Measurements from ENCODE around the gene FABP3. TPM values are rescaled to one million over a fixed set of nuclear protein-coding genes. Genes with fewer than 3 reads are reported as not detected.

FABP3 gene
- total RNA-seq (2022; extraction: Qiagen RNA extraction; ENCODE audit: low read depth): not detected in 5 replicates

DNA sequence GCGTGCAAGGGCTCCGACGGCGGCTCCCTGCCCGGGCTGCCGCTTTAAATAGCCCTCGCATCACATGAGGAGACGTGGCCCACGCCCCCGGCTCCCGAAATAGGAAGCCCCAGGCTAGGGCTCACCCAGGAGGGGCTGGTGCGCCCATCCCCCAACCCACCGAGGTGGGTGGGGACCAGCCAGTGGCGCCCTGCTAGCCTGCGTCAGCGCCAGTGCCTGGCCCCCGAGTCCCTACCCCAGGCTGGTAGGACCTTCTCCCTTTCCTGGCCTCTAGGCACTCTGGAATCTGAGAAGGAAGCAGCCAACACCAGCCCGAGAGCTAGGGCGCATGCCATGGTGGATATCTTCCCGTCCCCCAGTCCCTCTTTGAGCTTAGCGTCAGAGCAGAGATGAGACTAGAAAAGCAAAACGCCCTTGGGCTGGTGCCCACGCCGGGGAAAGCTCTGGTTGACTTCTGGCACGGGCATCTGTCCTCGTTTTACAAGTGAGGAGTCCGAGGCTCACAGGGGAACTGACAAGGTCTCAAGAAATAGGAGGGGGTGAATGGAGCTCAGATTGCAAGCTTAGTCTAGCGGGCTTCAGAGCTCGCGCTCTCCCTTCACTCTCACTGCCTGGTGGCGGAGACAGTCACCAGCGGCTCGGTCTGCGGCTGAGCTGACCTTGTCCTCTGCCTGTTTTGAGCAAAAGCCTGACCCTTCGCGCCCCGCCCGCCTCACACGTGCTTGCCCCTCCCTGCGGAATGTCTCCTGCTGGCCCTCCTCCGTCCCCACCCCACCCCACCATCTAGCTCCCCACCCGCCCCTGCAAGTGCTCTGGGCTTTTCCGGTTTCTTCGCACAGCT lies at the start of gene FABP3:
TSS of gene FABP3 (minus strand) at position 21 of the 841 bp plus-strand sequence. CDS start 62 bp downstream, outside the sequence.

DNA sequence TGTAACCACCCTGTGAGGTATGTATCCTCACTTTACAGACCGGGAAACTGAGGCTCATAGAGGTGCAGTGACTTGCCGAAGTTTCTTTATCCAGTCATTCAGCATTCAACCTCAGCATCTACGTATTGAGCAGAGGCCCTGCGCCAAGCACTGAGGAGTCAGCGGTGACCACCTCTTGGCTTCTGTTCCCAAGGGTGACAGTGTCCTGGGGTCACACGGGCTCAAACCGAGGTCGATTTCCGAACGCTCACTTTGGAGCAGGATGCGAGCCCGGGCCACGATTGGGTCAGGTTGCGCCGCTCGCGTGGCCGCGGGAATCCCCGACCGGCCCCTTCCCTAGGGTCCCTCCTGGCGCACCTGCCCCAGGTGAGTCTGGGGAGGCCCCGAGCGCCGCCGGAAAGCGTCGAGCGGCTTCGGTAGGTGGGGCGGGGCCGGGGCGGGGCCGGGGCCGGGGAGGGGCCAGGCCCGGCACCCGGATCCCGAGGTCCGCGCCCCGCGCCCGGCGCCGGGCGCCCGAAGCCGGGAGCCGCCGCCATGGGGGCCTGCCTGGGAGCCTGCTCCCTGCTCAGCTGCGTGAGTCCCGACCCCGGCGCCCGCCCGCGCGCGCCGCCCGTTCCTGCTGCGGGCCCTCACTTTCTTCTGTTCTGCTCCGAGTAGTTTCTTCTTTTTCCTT lies 40.0 kb upstream of the FABP3 start, which contains the start of gene SERINC2:
TSS of gene SERINC2 (plus strand) at position 482 of the 673 bp plus-strand sequence. CDS start at position 535, 53 bp downstream.

Other genes with a start within 250 kb of the FABP3 start
- 0.98 to 1.7 TPM (median 1.5 TPM) in 5 replicates for gene NKAIN1, start 133.2 kb downstream of the FABP3 start, total RNA-seq (2022; extraction: Qiagen RNA extraction; ENCODE audit: low read depth)
- 45.1 to 50.5 TPM (median 47.7 TPM) in 5 replicates for gene SNRNP40, start 76.3 kb downstream of the FABP3 start, total RNA-seq (2022; extraction: Qiagen RNA extraction; ENCODE audit: low read depth)
- 23.7 to 26.8 TPM (median 25.2 TPM) in 5 replicates for gene ZCCHC17, start 76.0 kb downstream of the FABP3 start, total RNA-seq (2022; extraction: Qiagen RNA extraction; ENCODE audit: low read depth)
- gene SERINC2, start 40.1 kb upstream of the FABP3 start, total RNA-seq (2022; extraction: Qiagen RNA extraction; ENCODE audit: low read depth): 16.5 to 28.9 TPM (median 27.1 TPM) in 5 replicates
- gene TINAGL1, start 203.4 kb upstream of the FABP3 start, total RNA-seq (2022; extraction: Qiagen RNA extraction; ENCODE audit: low read depth): 0.50 to 0.97 TPM (median 0.71 TPM) in 5 replicates
- 0.07 to 0.08 TPM in 2 of 5 replicates, not detected in the others for gene HCRTR1, start 244.6 kb upstream of the FABP3 start, total RNA-seq (2022; extraction: Qiagen RNA extraction; ENCODE audit: low read depth)

Data from A549 treated with CpdA at 1 μM for 4 hours (cell line).